CD4-positive, alpha-beta T cell treated with Interleukin-4 for 1 hour (primary cell): ENCODE measurements around the gene LSP1.
"Not testable (repeated sequence)": the region's sequence is repeated elsewhere in the genome, so short reads cannot be mapped to it uniquely, and the experiment has no call there.

Source experiments
- DNase-seq, 2 donors: peaks; one replicate each; pipeline ENCODE4 v3.0.0-alpha.2; 2020 to 2022

The LSP1 gene

GRCh38 chr11:1866226-1866625 lies 13.3 kb downstream of the LSP1 start:
- DNase-seq = no peak

- DNase-seq = no peak
Measured at GRCh38 chr11:1866776-1867175, 13.9 kb downstream of the LSP1 start.

GRCh38 chr11:1867381-1867780 lies 14.5 kb downstream of the LSP1 start:
- no peak for DNase-seq

- DNase-seq = no peak
Measured at GRCh38 chr11:1868056-1868635, 15.3 kb downstream of the LSP1 start.

- no peak for DNase-seq
Measured at GRCh38 chr11:1868636-1869291, 15.9 kb downstream of the LSP1 start.

GRCh38 chr11:1869427-1870325 lies 16.8 kb downstream of the LSP1 start:
- DNase-seq = no peak

GRCh38 chr11:1870326-1870696 lies 17.4 kb downstream of the LSP1 start:
- DNase-seq = no peak

- DNase-seq = peak; percentile 39 to 55
Measured at GRCh38 chr11:1870721-1871466, 18.0 kb downstream of the LSP1 start.

GRCh38 chr11:1871531-1871930 lies 18.6 kb downstream of the LSP1 start:
- no peak for DNase-seq

GRCh38 chr11:1872267-1872985 lies 19.5 kb downstream of the LSP1 start:
- DNase-seq = no peak

- no peak for DNase-seq
Measured at GRCh38 chr11:1873048-1873812, 20.3 kb downstream of the LSP1 start.

- DNase-seq = not testable (repeated sequence)
Measured at GRCh38 chr11:1873813-1874150, 20.9 kb downstream of the LSP1 start.

- not testable (repeated sequence) for DNase-seq
Measured at GRCh38 chr11:1874441-1875092, 21.7 kb downstream of the LSP1 start.

- DNase-seq = no peak
Measured at GRCh38 chr11:1875093-1875850, 22.4 kb downstream of the LSP1 start.

- DNase-seq = not testable (repeated sequence)
Measured at GRCh38 chr11:1875851-1876301, 23.0 kb downstream of the LSP1 start.

- DNase-seq = no peak
Measured at GRCh38 chr11:1876361-1877063, 23.6 kb downstream of the LSP1 start.

- DNase-seq = no peak
Measured at GRCh38 chr11:1877211-1878136, 24.6 kb downstream of the LSP1 start.
